HL-60 (cell line): Measurements from ENCODE around the gene PGLYRP2.

Source experiments
- DNase-seq, 2 experiments: peaks; one replicate each; pipeline ENCODE4 v3.0.0-alpha.2; 2010 to 2020; ENCODE audit warnings: low read depth in 1 of 2, low spot score in 1 of 2
- H3K27ac ChIP-seq: fragments of 250-450 bp; sonication (Bioruptor Pico); replicated peaks from 2 replicates; pipeline ENCODE4 v1.5.1; 2020; ENCODE audit warnings: mild to moderate bottlenecking, moderate library complexity
- H3K27me3 ChIP-seq: fragments of 250-450 bp; sonication (Bioruptor Pico); 2 replicates; pipeline ENCODE4 v1.5.1; 2021; ENCODE audit warnings: mild to moderate bottlenecking, moderate library complexity; ENCODE audit not compliant: insufficient read depth, poor library complexity, severe bottlenecking
- H3K4me3 ChIP-seq: replicated peaks from 2 replicates; pipeline ENCODE4 v1.5.1; 2011; ENCODE audit warnings: mild to moderate bottlenecking, control low read depth, low read length; ENCODE audit not compliant: insufficient read depth
- GABPA ChIP-seq: IDR thresholded peaks from 2 replicates; pipeline ENCODE4 v1.6.1; 2012; ENCODE audit warnings: low read depth
- POLR2AphosphoS5 ChIP-seq: IDR thresholded peaks from 2 replicates; pipeline ENCODE4 v1.6.1; 2012; ENCODE audit warnings: low read depth
- SPI1 ChIP-seq: IDR thresholded peaks from 2 replicates; pipeline ENCODE4 v1.6.1; 2012; ENCODE audit warnings: low read depth, mild to moderate bottlenecking, borderline replicate concordance
- TF ChIP-seq, protein P1 (sequence below): IDR thresholded peaks from 2 replicates; pipeline ENCODE4 v1.6.1; 2012; ENCODE audit warnings: low read depth; ENCODE audit not compliant: insufficient replicate concordance
- TF ChIP-seq, protein P2 (sequence below): IDR thresholded peaks from one replicate; pipeline ENCODE4 v1.5.1; 2011; ENCODE audit warnings: low read length, control low read depth, inconsistent platforms; ENCODE audit not compliant: insufficient read depth

PGLYRP2 gene

DNA sequence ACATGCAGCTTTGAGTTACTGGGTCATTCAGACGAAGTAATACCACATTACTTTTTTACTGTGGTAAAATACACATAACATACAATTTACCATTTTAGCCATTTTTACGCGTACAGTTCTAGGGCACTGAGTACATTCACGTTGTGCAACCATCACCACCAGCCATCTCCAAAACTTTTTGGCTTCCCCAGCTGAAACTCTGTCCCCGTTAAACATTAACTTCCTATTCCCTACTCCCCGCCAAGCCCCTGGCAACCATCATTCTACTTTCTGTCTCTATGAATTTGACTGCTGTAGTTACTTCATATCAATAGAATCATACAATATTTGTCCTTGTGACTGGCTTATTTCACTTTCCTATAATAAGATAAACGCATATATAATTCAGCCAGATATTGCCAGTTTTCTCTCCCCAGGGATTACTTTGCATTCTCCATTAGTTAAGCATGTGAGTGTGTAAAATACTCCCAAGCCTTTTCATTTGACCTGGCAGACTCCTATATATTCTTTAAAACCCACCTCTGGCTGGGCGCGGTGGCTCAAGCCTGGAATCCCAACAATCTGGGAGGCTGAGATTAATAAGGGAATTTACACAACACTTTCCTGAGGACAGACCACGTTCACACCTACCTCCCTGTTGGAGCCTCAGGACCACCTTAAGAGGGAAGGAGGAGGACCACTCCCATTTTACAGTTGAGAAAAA lies 19.0 kb upstream of the PGLYRP2 start:
- no peak for TF ChIP-seq SPI1
- no peak for TF ChIP-seq POLR2AphosphoS5
- TF ChIP-seq, protein P1, sequence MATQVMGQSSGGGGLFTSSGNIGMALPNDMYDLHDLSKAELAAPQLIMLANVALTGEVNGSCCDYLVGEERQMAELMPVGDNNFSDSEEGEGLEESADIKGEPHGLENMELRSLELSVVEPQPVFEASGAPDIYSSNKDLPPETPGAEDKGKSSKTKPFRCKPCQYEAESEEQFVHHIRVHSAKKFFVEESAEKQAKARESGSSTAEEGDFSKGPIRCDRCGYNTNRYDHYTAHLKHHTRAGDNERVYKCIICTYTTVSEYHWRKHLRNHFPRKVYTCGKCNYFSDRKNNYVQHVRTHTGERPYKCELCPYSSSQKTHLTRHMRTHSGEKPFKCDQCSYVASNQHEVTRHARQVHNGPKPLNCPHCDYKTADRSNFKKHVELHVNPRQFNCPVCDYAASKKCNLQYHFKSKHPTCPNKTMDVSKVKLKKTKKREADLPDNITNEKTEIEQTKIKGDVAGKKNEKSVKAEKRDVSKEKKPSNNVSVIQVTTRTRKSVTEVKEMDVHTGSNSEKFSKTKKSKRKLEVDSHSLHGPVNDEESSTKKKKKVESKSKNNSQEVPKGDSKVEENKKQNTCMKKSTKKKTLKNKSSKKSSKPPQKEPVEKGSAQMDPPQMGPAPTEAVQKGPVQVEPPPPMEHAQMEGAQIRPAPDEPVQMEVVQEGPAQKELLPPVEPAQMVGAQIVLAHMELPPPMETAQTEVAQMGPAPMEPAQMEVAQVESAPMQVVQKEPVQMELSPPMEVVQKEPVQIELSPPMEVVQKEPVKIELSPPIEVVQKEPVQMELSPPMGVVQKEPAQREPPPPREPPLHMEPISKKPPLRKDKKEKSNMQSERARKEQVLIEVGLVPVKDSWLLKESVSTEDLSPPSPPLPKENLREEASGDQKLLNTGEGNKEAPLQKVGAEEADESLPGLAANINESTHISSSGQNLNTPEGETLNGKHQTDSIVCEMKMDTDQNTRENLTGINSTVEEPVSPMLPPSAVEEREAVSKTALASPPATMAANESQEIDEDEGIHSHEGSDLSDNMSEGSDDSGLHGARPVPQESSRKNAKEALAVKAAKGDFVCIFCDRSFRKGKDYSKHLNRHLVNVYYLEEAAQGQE = no peak
- TF ChIP-seq, protein P2, sequence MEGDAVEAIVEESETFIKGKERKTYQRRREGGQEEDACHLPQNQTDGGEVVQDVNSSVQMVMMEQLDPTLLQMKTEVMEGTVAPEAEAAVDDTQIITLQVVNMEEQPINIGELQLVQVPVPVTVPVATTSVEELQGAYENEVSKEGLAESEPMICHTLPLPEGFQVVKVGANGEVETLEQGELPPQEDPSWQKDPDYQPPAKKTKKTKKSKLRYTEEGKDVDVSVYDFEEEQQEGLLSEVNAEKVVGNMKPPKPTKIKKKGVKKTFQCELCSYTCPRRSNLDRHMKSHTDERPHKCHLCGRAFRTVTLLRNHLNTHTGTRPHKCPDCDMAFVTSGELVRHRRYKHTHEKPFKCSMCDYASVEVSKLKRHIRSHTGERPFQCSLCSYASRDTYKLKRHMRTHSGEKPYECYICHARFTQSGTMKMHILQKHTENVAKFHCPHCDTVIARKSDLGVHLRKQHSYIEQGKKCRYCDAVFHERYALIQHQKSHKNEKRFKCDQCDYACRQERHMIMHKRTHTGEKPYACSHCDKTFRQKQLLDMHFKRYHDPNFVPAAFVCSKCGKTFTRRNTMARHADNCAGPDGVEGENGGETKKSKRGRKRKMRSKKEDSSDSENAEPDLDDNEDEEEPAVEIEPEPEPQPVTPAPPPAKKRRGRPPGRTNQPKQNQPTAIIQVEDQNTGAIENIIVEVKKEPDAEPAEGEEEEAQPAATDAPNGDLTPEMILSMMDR = no peak
- no peak for TF ChIP-seq GABPA
- no peaks in the 10 kb centered on the region for H3K27me3 ChIP-seq
- no peak overlapping the region for H3K4me3 ChIP-seq
- no peak for DNase-seq
- H3K27ac ChIP-seq = no peak overlapping the region

DNA sequence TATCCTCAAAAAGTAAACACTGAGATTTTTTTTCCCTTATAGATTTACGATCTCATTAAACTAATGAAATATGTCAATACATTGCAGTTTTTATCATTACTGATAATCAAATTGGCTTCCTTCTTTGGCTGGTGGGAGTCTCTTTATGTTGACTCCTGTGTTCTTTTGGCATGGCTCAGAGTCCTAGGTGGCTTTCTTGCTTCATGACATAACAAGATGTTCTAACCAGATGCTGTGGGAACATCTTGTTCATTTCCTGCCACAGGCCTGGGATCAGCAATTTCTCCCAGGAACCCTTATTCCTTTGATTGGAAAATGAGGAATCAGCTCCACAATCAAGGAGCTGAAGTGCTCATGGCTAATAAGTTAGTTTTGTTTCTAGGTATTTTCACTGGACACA lies 15.8 kb upstream of the PGLYRP2 start:
- TF ChIP-seq SPI1 (no peak), GABPA (no peak), POLR2AphosphoS5 (no peak)
- TF ChIP-seq, protein P1 = no peak
- TF ChIP-seq, protein P2 = no peak
- Histone ChIP-seq H3K27ac (no peak overlapping the region), H3K4me3 (no peak overlapping the region), H3K27me3 (no peaks in the 10 kb centered on the region)
- DNase-seq = no peak

DNA sequence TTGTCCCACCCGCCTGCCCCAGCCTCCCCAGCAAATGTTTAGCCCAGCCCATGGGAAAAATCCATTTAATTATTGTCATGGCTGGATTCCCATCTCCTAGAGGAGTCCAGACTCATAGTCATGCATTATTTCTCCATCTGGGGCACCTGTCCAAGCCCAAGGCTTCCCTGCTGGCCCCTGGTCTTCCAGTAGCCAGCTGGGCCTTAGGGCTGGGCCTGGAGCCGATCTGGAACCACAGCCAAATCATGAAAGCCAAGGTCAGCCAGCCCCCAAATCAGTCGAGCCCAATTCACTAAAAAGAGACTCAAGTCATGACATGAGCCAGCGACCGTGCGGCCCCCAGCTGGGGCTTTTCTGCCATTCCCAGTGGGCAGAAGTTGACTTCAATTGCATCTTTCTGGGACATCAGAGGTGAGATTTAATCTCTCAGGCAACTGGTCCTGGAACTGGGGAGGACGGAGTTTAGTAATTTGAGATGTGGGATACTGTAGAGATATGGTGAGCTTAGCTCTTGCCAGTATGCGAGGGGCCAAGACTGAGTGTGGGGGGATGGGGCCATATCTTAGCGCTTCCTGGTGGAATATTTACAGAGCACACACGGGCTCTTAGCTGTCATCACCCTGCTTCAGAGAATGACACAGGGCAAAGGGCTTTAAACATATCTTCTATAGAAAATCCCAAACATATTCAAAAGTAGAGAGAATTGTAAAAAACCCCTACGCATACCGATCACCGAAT lies 9.4 kb upstream of the PGLYRP2 start:
- no peak for TF ChIP-seq POLR2AphosphoS5
- no peak for TF ChIP-seq SPI1
- no peak for TF ChIP-seq GABPA
- TF ChIP-seq, protein P2 = no peak
- TF ChIP-seq, protein P1 = no peak
- DNase-seq = no peak
- H3K27me3 ChIP-seq = no peaks in the 10 kb centered on the region
- no peak overlapping the region for H3K4me3 ChIP-seq
- no peak overlapping the region for H3K27ac ChIP-seq
